ENCODE data around the gene GSS. TPM values are rescaled to one million over a fixed set of nuclear protein-coding genes. Genes with fewer than 3 reads are reported as not detected.

GSS gene
- total and polyA plus RNA-seq, 2 donors (not counting 3 experiments of a cell fraction or from before 2014, with no cell fraction given): 47.9 to 65.1 TPM

- no peak for TF ChIP-seq FOS (IDR thresholded peaks at IDR 0.05; ENCODE audit: borderline replicate concordance, insufficient read depth, low read length)
- TF ChIP-seq EZH2 (IDR thresholded peaks at IDR 0.05; ENCODE audit: borderline replicate concordance, low read depth, low read length, severe bottlenecking): no peak
- TF ChIP-seq POLR2AphosphoS5 (IDR thresholded peaks at IDR 0.05; ENCODE audit: insufficient read depth, low read depth, low read length): no peak
- TF ChIP-seq JUN (IDR thresholded peaks at IDR 0.05; ENCODE audit: borderline replicate concordance, insufficient read depth, insufficient read length, low read depth): no peak
- TF ChIP-seq MYC (IDR thresholded peaks at IDR 0.05; ENCODE audit: low read depth, low read length): no peak
- no peak for TF ChIP-seq POLR2A (IDR thresholded peaks at IDR 0.05; ENCODE audit: low read depth, low read length)
- TF ChIP-seq, protein P1, sequence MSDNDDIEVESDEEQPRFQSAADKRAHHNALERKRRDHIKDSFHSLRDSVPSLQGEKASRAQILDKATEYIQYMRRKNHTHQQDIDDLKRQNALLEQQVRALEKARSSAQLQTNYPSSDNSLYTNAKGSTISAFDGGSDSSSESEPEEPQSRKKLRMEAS (IDR thresholded peaks at IDR 0.05; ENCODE audit: insufficient read depth, insufficient read length): no peak
- no peak for TF ChIP-seq GATA2 (IDR thresholded peaks at IDR 0.05; ENCODE audit: insufficient read depth, insufficient read length, low read depth, low read length)
- TF ChIP-seq, protein P2, sequence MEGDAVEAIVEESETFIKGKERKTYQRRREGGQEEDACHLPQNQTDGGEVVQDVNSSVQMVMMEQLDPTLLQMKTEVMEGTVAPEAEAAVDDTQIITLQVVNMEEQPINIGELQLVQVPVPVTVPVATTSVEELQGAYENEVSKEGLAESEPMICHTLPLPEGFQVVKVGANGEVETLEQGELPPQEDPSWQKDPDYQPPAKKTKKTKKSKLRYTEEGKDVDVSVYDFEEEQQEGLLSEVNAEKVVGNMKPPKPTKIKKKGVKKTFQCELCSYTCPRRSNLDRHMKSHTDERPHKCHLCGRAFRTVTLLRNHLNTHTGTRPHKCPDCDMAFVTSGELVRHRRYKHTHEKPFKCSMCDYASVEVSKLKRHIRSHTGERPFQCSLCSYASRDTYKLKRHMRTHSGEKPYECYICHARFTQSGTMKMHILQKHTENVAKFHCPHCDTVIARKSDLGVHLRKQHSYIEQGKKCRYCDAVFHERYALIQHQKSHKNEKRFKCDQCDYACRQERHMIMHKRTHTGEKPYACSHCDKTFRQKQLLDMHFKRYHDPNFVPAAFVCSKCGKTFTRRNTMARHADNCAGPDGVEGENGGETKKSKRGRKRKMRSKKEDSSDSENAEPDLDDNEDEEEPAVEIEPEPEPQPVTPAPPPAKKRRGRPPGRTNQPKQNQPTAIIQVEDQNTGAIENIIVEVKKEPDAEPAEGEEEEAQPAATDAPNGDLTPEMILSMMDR (IDR thresholded peaks at IDR 0.05; ENCODE audit: extremely low read depth in 1 of 2, insufficient read depth in 1 of 2, low read depth in 1 of 2, low read length in 2 of 2): no peak
- intact Hi-C loops (cut with micrococcal nuclease): no loop called here
- dilution Hi-C loops (cut with MboI; ENCODE audit: extremely low pct_ligation_motif_present, low sequenced_read_pairs): no loop called here
- H3K9me3 ChIP-seq (replicated peaks; ENCODE audit: control insufficient read depth, insufficient read depth, low read length): no peaks in the 10 kb centered on the region
- no peaks in the 10 kb centered on the region for H3K4me1 ChIP-seq (ENCODE audit: control insufficient read depth, extremely low read depth, insufficient read depth, low read length)
- H3K36me3 ChIP-seq (ENCODE audit: control insufficient read depth in 2 of 2, extremely low read depth in 1 of 2, insufficient read depth in 2 of 2, low read length in 2 of 2): peaks cover 3 to 74% of the 10 kb centered on the region in 2 experiments
- ChIA-PET CTCF (interaction anchor here (3.4 kb wide), 1 partner anchor 126 kb away, joined by 26 read pairs; the partner anchor contains the start of gene GGT7), POLR2A (no interaction called here)
- H3K9ac ChIP-seq (replicated peaks; ENCODE audit: extremely low read depth, insufficient read depth, low read length): no peak overlapping the region
- H3K79me2 ChIP-seq (ENCODE audit: control insufficient read depth, insufficient read depth, low read length): no peaks in the 10 kb centered on the region
- no peak overlapping the region for H2AFZ ChIP-seq (ENCODE audit: low read depth, low read length)
- no peaks in the 10 kb centered on the region for H3K27me3 ChIP-seq (ENCODE audit: control insufficient read depth in 2 of 2, insufficient read depth in 2 of 2, low read length in 2 of 2)
- no peaks in the 10 kb centered on the region for H3K9me1 ChIP-seq (replicated peaks; ENCODE audit: control insufficient read depth, extremely low read depth, insufficient read depth, low read length)
- FAIRE-seq (no peak), DNase-seq (ENCODE audit: low read depth, low spot score) (no peak)
- H3K4me2 ChIP-seq (ENCODE audit: insufficient read depth, low read length): no peak overlapping the region
- no peak overlapping the region for H3K4me3 ChIP-seq (replicated peaks in 1 of 3; ENCODE audit: insufficient read depth in 1 of 3, low read depth in 1 of 3, low read length in 3 of 3)
- H4K20me1 ChIP-seq (replicated peaks; ENCODE audit: control insufficient read depth, extremely low read depth, insufficient read depth, low read length): no peaks in the 10 kb centered on the region
- BruUV-seq (replicated peaks): no TSS peak
- no peak overlapping the region for H3K27ac ChIP-seq (ENCODE audit: insufficient read depth, low read depth, low read length)
These were observed 43.4 kb upstream of the GSS start for GRCh38 chr20:34999021-34999451.

Data from endothelial cell of umbilical vein (primary cell).